Spleen (tissue), 11 donors: ENCODE results near the gene PLA1A. TPM values are rescaled to one million over a fixed set of nuclear protein-coding genes. Genes with fewer than 3 reads are reported as not detected.
A peak's percentile ranks its signal among the peaks of the same experiment; 100 is the strongest.

Experiments
- DNase-seq: peaks from one replicate; pipeline ENCODE4 v3.0.0-alpha.2; 2020
- H3K27ac ChIP-seq, 8 donors: fragments of 200-600 bp; sonication (generic) in 7 of 8; 1 replicate in 4 of 8; 2 replicates in 4 of 8; pipeline versions ENCODE4 v1.5.0 to v1.8.0; 2016 to 2021; ENCODE audit warnings: inconsistent platforms in 4 of 8, mild to moderate bottlenecking in 4 of 8, moderate library complexity in 1 of 8
- H3K27me3 ChIP-seq, 7 donors: fragments of 200-600 bp; sonication (generic) in 6 of 7; replicated peaks in 1 of 7; 1 replicate in 4 of 7; 2 replicates in 3 of 7; pipeline versions ENCODE4 v1.5.0 to v1.8.0; 2016 to 2021; ENCODE audit warnings: inconsistent platforms in 3 of 7, mild to moderate bottlenecking in 1 of 7
- H3K36me3 ChIP-seq, 6 donors: fragments of 200-600 bp; sonication (generic) in 5 of 6; 1 replicate in 4 of 6; 2 replicates in 2 of 6; pipeline versions ENCODE4 v1.5.0 to v1.8.0; 2016 to 2021; ENCODE audit warnings: inconsistent platforms in 2 of 6
- H3K4me1 ChIP-seq, 6 donors: fragments of 200-600 bp; sonication (generic) in 5 of 6; 1 replicate in 3 of 6; 2 replicates in 3 of 6; pipeline versions ENCODE4 v1.5.0 to v1.8.0; 2016 to 2021; ENCODE audit warnings: inconsistent platforms in 3 of 6
- H3K4me3 ChIP-seq, 8 donors: fragments of 200-600 bp; sonication (generic) in 7 of 8; 1 replicate in 4 of 8; 2 replicates in 4 of 8; pipeline versions ENCODE4 v1.5.0 to v1.8.0; 2016 to 2021; ENCODE audit warnings: inconsistent platforms in 4 of 8, mild to moderate bottlenecking in 4 of 8, moderate library complexity in 2 of 8
- H3K9me3 ChIP-seq, 8 donors: fragments of 200-600 bp; sonication (generic) in 7 of 8; 1 replicate in 4 of 8; 2 replicates in 4 of 8; pipeline versions ENCODE4 v1.5.0 to v1.8.0; 2016 to 2021; ENCODE audit warnings: inconsistent platforms in 4 of 8
- POLR2A ChIP-seq, 3 donors: fragments of 450-650 bp; IDR thresholded peaks; one replicate each; pipeline ENCODE4 v1.5.1; 2017; ENCODE audit warnings: antibody characterized with exemption in 3 of 3, mild to moderate bottlenecking in 1 of 3
- POLR2AphosphoS5 ChIP-seq, 3 donors: sonication (generic); formaldehyde crosslinking; IDR thresholded peaks; one replicate each; pipeline ENCODE4 v1.5.1; 2017; ENCODE audit warnings: antibody characterized with exemption in 3 of 3
- WGBS, 5 donors: extraction: QIAGEN DNeasy Blood & Tissue Kit in 3 of 5; methylation state at CpG; one replicate each; pipeline versions ENCODE4 v1.1.5 to v1.1.7; 2013 to 2018; 5-methylcytosine and 5-hydroxymethylcytosine counted together
- intact Hi-C: fragments of 100-400 bp; cut with DNase I; formaldehyde crosslinking; loops from one replicate; pipeline ENCODE4 v1.15.0; 2023; ENCODE audit warnings: low total_unique reads
- polyA plus RNA-seq, 3 donors: library from polyadenylated mRNA; stranded (reverse); fragments of 200-250 nt; gene quantifications; one replicate each; pipeline ENCODE4 v1.2.1, GENCODE V29; 2013
- total RNA-seq, 7 donors: library from RNA; depleted of rRNA in 3 of 7; stranded (reverse); fragments of >200 nt in 3 of 7; fragmentation: NEBNext Ultra II Directional in 4 of 7; extraction: Animal tissue kit (Norgen Biotek cat#: 25700) in 4 of 7; gene quantifications; one replicate each; pipeline versions ENCODE4 v1.1.0 to v1.2.1, GENCODE V29; 2016 to 2021
- TF ChIP-seq, protein P1 (sequence below), 11 experiments: fragments of 200-600 bp in 7 of 11; fragments of 450-650 bp in 4 of 11; sonication (generic) in 4 of 11; IDR thresholded peaks in 8 of 11; conservative IDR thresholded peaks in 3 of 11; 1 replicate in 7 of 11; 2 replicates in 4 of 11; pipeline versions ENCODE4 v1.4.0 to v1.8.0; 2016 to 2021; ENCODE audit warnings: antibody characterized with exemption in 11 of 11, inconsistent platforms in 4 of 11, mild to moderate bottlenecking in 1 of 11
- donor health status: healthy with polysubstance abuse.
- donor health status: DM: no; HTN: no; CAD: no; lungs with moderate emphysema.
- donor health status: DM: no; HTN: no; CAD: no.
- donor health status: Bipolar disorder and iron deficiency.
- donor health status: healthy.
- donor health status: DM: no; HTN: no; CAD: no.
- donor health status: DM: yes; HTN: yes; CAD: no.

Gene PLA1A
- total and polyA plus RNA-seq, 10 donors = 0.27 to 6.8 (median 0.79) TPM; not detected in 1

DNA sequence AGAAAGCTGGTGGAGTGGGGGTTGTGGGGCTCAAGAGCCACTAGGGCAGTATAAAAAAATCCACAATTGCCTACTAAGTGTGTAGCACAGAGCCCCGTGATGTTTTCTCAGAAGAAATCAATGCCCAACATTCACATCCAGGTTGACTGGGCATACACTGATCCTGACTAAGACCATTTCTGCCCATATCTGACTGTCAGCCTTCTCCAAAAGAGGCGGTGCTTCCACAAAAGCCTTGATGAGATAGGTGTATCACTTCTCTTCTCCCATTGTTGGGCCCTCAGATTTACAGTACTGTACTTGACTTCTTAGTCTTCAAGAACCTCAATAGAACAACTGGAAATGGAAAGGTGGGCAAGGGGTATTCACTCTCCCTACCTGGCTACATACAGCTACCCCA lies 61.3 kb downstream of the PLA1A start:
- TF ChIP-seq, protein P1, sequence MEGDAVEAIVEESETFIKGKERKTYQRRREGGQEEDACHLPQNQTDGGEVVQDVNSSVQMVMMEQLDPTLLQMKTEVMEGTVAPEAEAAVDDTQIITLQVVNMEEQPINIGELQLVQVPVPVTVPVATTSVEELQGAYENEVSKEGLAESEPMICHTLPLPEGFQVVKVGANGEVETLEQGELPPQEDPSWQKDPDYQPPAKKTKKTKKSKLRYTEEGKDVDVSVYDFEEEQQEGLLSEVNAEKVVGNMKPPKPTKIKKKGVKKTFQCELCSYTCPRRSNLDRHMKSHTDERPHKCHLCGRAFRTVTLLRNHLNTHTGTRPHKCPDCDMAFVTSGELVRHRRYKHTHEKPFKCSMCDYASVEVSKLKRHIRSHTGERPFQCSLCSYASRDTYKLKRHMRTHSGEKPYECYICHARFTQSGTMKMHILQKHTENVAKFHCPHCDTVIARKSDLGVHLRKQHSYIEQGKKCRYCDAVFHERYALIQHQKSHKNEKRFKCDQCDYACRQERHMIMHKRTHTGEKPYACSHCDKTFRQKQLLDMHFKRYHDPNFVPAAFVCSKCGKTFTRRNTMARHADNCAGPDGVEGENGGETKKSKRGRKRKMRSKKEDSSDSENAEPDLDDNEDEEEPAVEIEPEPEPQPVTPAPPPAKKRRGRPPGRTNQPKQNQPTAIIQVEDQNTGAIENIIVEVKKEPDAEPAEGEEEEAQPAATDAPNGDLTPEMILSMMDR (IDR thresholded peaks at IDR 0.05 in 8 of 11, conservative IDR thresholded peaks at IDR 0.05 in 3 of 11) = no peak
- TF ChIP-seq POLR2AphosphoS5 (IDR thresholded peaks at IDR 0.05) (no peak), POLR2A (IDR thresholded peaks at IDR 0.05) (no peak)
- Histone ChIP-seq H3K27me3 (no peaks in the 10 kb centered on the region), H3K9me3 (no peaks in the 10 kb centered on the region), H3K27ac (peak overlapping the region in 2 of 8 donors; percentile 54 to 62), H3K4me1 (peaks cover 0 to 44% (median 23%) of the 10 kb centered on the region in 6 donors), H3K4me3 (no peak overlapping the region), H3K36me3 (peaks cover 0 to 8% (median 0%) of the 10 kb centered on the region in 6 donors)
- DNase-seq = no peak
- WGBS, 5 donors = 87 to 98% (median 95%) methylated on average over 2 of the region's 2 CpGs
- intact Hi-C loops = no loop called here

DNA sequence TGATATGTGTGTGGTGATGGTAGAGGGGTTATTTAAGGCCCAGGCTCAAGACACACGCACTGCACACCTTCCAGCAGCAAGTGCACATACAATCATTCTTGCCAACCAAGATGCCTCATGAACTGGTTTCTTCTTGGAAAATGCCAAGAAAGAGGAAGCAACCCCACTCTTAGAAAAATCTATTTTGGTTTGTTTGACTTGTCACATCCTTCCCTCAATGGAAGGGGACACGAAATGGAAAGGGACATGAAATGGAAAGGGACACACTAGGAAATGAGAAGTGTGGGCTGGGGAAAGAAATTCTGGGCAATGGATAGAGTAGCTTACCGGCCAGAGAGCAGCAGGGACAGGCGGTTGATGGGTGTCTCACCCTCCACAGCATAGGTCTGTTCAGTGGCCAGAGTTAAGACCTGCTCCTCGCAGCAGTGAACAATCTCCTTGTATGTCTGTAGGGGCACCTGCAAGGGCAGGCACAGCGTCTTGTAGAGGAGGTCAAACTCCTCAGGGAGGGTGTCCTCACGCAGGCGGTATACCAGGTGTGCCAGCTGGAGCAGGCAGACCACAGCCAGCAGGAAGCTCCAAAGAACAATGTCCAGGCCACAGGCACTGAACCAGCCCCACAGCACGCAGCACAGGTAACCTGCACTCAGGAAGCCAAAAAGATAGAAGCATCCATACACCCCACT lies 62.1 kb downstream of the PLA1A start:
- H3K36me3 ChIP-seq = peaks cover 0 to 8% (median 0%) of the 10 kb centered on the region in 6 donors
- TF ChIP-seq POLR2AphosphoS5 (IDR thresholded peaks at IDR 0.05) = no peak
- H3K4me3 ChIP-seq = no peak overlapping the region
- 72 to 91% (median 81%) methylated on average over 9 of the region's 9 CpGs for WGBS, 5 donors
- H3K9me3 ChIP-seq = no peaks in the 10 kb centered on the region
- peak overlapping the region in 6 of 8 donors; percentile 30 to 62 (median 54) for H3K27ac ChIP-seq
- intact Hi-C loops = loop anchor here (10.0 kb wide), 1 partner anchor 75 kb away; no protein-coding TSS in a partner anchor
- H3K27me3 ChIP-seq = no peaks in the 10 kb centered on the region
- no peak for DNase-seq
- peaks cover 0 to 52% (median 26%) of the 10 kb centered on the region in 6 donors for H3K4me1 ChIP-seq

DNA sequence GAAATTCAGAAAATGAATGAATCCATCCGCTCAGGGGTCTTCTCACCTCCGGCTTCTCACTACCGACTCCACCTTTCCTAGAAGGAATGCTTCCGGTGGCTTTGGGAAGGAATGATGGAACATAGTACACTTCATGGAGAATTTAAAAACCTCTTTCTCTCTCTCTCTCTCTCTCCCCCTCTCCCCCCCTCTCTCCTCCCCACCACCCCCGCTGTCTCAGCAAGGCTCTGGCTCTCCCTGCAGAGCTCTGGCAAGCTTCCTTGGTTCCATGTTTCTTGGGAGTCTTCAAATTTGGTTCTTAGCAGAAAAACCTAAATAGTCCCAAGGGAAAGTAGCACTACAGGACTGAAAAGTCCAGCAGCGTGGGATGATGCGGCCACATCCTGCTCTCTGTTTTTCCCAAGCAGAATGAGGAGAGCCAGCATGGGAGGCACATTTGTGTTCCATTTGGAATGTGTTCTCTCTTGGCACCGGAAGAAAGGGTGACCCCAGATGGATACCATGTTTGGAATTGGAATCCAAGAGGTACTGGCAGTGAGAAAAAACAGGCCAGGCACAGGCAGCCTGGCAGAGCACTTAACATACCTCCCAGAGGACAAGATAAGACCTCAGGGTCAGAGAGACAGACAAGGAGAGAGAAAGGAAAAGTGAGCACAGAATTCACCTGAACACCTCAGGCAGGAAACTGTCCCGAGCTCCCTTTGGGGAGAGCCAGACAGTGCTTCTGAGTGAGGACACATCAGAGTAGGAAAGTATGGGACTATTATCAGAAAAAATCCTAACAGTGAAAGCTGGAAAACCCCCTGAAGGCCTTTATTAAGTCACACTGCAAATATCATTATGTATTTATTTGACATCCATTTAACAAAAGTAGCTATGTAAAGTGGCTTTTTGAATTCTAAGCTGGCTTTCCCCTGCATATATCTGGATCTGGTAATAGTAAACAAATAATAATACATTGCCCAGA lies 63.1 kb downstream of the PLA1A start, which contains the start of gene POPDC2:
TSS of gene POPDC2 (minus strand) at position 116 of the 967 bp plus-strand sequence. CDS start 166 bp downstream, outside the sequence.
- Histone ChIP-seq H3K9me3 (no peaks in the 10 kb centered on the region), H3K4me3 (no peak within 1 kb of the TSS), H3K27ac (peak within 1 kb of the TSS in 6 of 8 donors; percentile 51 to 62 (median 54)), H3K36me3 (peaks cover 0 to 8% (median 0%) of the 10 kb centered on the region in 6 donors), H3K4me1 (peaks cover 0 to 57% (median 26%) of the 10 kb centered on the region in 6 donors), H3K27me3 (no peaks in the 10 kb centered on the region)
- WGBS, 5 donors = 84 to 88% (median 86%) methylated on average over 8 to 9 of the region's 9 CpGs
- peak in 1 of 3 donors; percentile 16 for TF ChIP-seq POLR2AphosphoS5 (IDR thresholded peaks at IDR 0.05)
- no peak for TF ChIP-seq POLR2A (IDR thresholded peaks at IDR 0.05)
- no peak for DNase-seq
- intact Hi-C loops = loop anchor here (10.0 kb wide), 1 partner anchor 76 kb away; no protein-coding TSS in a partner anchor

DNA sequence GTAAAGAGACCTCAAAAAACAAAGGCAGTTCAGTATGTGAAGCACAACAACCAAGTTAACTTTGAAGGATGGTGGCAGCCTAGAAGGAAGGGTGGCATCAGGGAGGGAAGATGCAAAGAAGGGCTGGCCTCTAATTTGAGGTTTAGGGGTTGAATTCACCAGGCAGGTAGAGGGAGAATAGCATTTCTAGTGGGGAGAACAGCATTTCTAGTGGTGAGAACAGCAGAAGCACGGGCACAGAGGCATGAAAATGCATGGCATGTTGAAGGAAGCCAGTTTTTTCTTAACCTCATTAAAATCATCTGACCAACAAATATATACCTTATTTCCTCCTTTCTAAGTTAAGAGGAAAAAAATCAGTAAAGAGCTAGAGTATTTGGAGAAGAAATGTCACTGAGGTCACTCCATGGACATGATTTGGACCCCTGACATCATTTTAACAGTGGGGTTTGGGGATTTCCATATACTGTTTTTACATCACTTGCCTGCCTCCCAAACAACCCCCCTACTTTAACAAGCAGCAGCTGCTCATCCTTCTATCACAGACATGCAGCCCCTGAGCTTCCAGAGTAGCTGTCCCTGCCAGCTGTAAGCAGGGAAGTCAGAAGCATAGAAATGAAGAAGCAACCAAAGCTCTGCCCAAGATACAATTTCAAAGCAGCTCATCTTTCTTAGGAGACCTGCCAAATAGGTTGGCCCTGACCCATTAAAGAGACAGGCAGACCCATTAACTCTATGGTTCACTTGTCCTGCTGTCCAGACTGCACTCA lies 65.1 kb downstream of the PLA1A start:
- Histone ChIP-seq H3K4me1 (peaks cover 0 to 54% (median 22%) of the 10 kb centered on the region in 6 donors), H3K27me3 (no peaks in the 10 kb centered on the region), H3K27ac (peak overlapping the region in 7 of 8 donors; percentile 12 to 59 (median 32)), H3K4me3 (no peak overlapping the region), H3K9me3 (no peaks in the 10 kb centered on the region), H3K36me3 (peaks cover 0 to 21% (median under 1%) of the 10 kb centered on the region in 6 donors)
- 59 to 70% (median 65%) methylated on average over 1 of the region's 1 CpG for WGBS, 5 donors
- no peak for DNase-seq
- intact Hi-C loops = loop anchor here (10.0 kb wide), 1 partner anchor 78 kb away; no protein-coding TSS in a partner anchor
- no peak for TF ChIP-seq POLR2A (IDR thresholded peaks at IDR 0.05)
- TF ChIP-seq, protein P1 (IDR thresholded peaks at IDR 0.05 in 8 of 11, conservative IDR thresholded peaks at IDR 0.05 in 3 of 11) = peak in 1 of 11 experiments; percentile 4
